Uterus (tissue), 4 donors: ENCODE results near the gene CAB39. TPM values are rescaled to one million over a fixed set of nuclear protein-coding genes. Genes with fewer than 3 reads are reported as not detected.

Experiments
- DNase-seq, 2 donors: peaks; one replicate each; pipeline ENCODE4 v3.0.0-alpha.2; 2019 to 2020
- H3K27ac ChIP-seq, 2 donors: fragments of 200-600 bp; sonication (generic); 1 replicate in 1 of 2; 2 replicates in 1 of 2; pipeline ENCODE4 v1.5.1; 2016 to 2018
- H3K27me3 ChIP-seq, 2 donors: fragments of 200-600 bp; sonication (generic); one replicate each; pipeline ENCODE4 v1.5.1; 2018 to 2019; ENCODE audit warnings: control low read depth in 1 of 2
- H3K36me3 ChIP-seq, 2 donors: fragments of 200-600 bp; sonication (generic); one replicate each; pipeline ENCODE4 v1.5.1; 2019; ENCODE audit warnings: control low read depth in 1 of 2
- H3K4me1 ChIP-seq, 2 donors: fragments of 200-600 bp; sonication (generic); one replicate each; pipeline ENCODE4 v1.5.1; 2018 to 2019; ENCODE audit warnings: control low read depth in 1 of 2
- H3K4me3 ChIP-seq, 2 donors: fragments of 200-600 bp; sonication (generic); 1 replicate in 1 of 2; 2 replicates in 1 of 2; pipeline ENCODE4 v1.5.1; 2018 to 2019; ENCODE audit warnings: mild to moderate bottlenecking in 1 of 2
- H3K9me3 ChIP-seq, 2 donors: fragments of 200-600 bp; sonication (generic); one replicate each; pipeline ENCODE4 v1.5.1; 2019; ENCODE audit warnings: control low read depth in 1 of 2
- CTCF ChIP-seq, 4 experiments: fragments of 200-600 bp in 2 of 4; fragments of 450-650 bp in 2 of 4; sonication (generic) in 2 of 4; IDR thresholded peaks; one replicate each; pipeline ENCODE4 v1.5.1; 2016 to 2019; ENCODE audit warnings: antibody characterized with exemption in 4 of 4, mild to moderate bottlenecking in 2 of 4, moderate library complexity in 1 of 4
- POLR2A ChIP-seq, 2 donors: fragments of 450-650 bp; IDR thresholded peaks; one replicate each; pipeline ENCODE4 v1.6.1; 2016; ENCODE audit warnings: antibody characterized with exemption in 2 of 2, mild to moderate bottlenecking in 1 of 2, moderate library complexity in 1 of 2
- intact Hi-C: fragments of 100-400 bp; cut with DNase I; formaldehyde crosslinking; loops from one replicate; pipeline ENCODE4 v1.15.1; 2023; ENCODE audit warnings: low total_unique reads
- total RNA-seq, 4 donors: library from RNA; depleted of rRNA in 3 of 4; stranded (reverse); fragments of >200 nt in 3 of 4; gene quantifications; one replicate each; pipeline versions ENCODE4 v1.1.0 to v1.2.4, GENCODE V29; 2014 to 2023
- donor health status: DM: yes; HTN: yes; CAD: no.

Gene CAB39
- total RNA-seq, 4 donors from 2014 or later, result 33.6 to 121 (median 78.0) TPM

- H3K4me1 ChIP-seq, result no peaks in the 10 kb centered on the region
- no peak overlapping the region for H3K27ac ChIP-seq
- no peaks in the 10 kb centered on the region for H3K9me3 ChIP-seq
- TF ChIP-seq CTCF (IDR thresholded peaks at IDR 0.05) (no peak), POLR2A (IDR thresholded peaks at IDR 0.05) (no peak)
- intact Hi-C loops, result no loop called here
- no peaks in the 10 kb centered on the region for H3K36me3 ChIP-seq
- no peak for DNase-seq
- H3K4me3 ChIP-seq, result no peak overlapping the region
- no peaks in the 10 kb centered on the region for H3K27me3 ChIP-seq
These were observed 18.9 kb downstream of the CAB39 start for GRCh38 chr2:230731512-230731911.

- H3K27me3 ChIP-seq, result no peaks in the 10 kb centered on the region
- no peaks in the 10 kb centered on the region for H3K4me1 ChIP-seq
- TF ChIP-seq POLR2A (IDR thresholded peaks at IDR 0.05), result no peak
- TF ChIP-seq CTCF (IDR thresholded peaks at IDR 0.05), result no peak
- H3K4me3 ChIP-seq, result no peak overlapping the region
- H3K27ac ChIP-seq, result no peak overlapping the region
- intact Hi-C loops, result no loop called here
- no peak for DNase-seq
- H3K36me3 ChIP-seq, result no peaks in the 10 kb centered on the region
- no peaks in the 10 kb centered on the region for H3K9me3 ChIP-seq
These were observed 20.3 kb downstream of the CAB39 start for GRCh38 chr2:230732914-230733401.

GRCh38 chr2:230734247-230735175, 21.9 kb downstream of the CAB39 start:
- DNase-seq, result no peak
- H3K4me3 ChIP-seq, result no peak overlapping the region
- no peaks in the 10 kb centered on the region for H3K36me3 ChIP-seq
- intact Hi-C loops, result no loop called here
- no peaks in the 10 kb centered on the region for H3K27me3 ChIP-seq
- H3K9me3 ChIP-seq, result no peaks in the 10 kb centered on the region
- TF ChIP-seq POLR2A (IDR thresholded peaks at IDR 0.05), result no peak
- H3K4me1 ChIP-seq, result peaks cover 0 to 7% of the 10 kb centered on the region in 2 donors
- no peak overlapping the region for H3K27ac ChIP-seq

GRCh38 chr2:230735884-230736283, 23.2 kb downstream of the CAB39 start:
- Histone ChIP-seq H3K9me3 (no peaks in the 10 kb centered on the region), H3K4me3 (no peak overlapping the region), H3K4me1 (peaks cover 0 to 7% of the 10 kb centered on the region in 2 donors), H3K36me3 (no peaks in the 10 kb centered on the region), H3K27me3 (no peaks in the 10 kb centered on the region), H3K27ac (peak overlapping the region in 1 of 2 donors; percentile 62)
- TF ChIP-seq POLR2A (IDR thresholded peaks at IDR 0.05) (no peak), CTCF (IDR thresholded peaks at IDR 0.05) (no peak)
- intact Hi-C loops, result no loop called here
- no peak for DNase-seq

- no peak for DNase-seq
- no peaks in the 10 kb centered on the region for H3K36me3 ChIP-seq
- peak overlapping the region; percentile 33 to 62 for H3K27ac ChIP-seq
- H3K27me3 ChIP-seq, result no peaks in the 10 kb centered on the region
- no peak overlapping the region for H3K4me3 ChIP-seq
- intact Hi-C loops, result no loop called here
- TF ChIP-seq CTCF (IDR thresholded peaks at IDR 0.05) (no peak), POLR2A (IDR thresholded peaks at IDR 0.05) (no peak)
- H3K4me1 ChIP-seq, result peaks cover 0 to 7% of the 10 kb centered on the region in 2 donors
- H3K9me3 ChIP-seq, result no peaks in the 10 kb centered on the region
These were observed 24.7 kb downstream of the CAB39 start for GRCh38 chr2:230737300-230737699.
